HEK293 (cell line): ENCODE measurements around the gene PCDH8.

Experiments
- CTCF ChIA-PET: fragments of 350-600 bp; formaldehyde crosslinking; extraction: SDS; loops from one replicate; lab custom pipeline; 2021; ENCODE audit warnings: antibody characterized with exemption; lab: Yijun Ruan, JAX
- POLR2A ChIA-PET: fragments of 300-600 bp; formaldehyde crosslinking; extraction: SDS; loops from one replicate; lab custom pipeline; 2020; ENCODE audit warnings: antibody characterized with exemption, inconsistent platforms; lab: Yijun Ruan, JAX
- H3K27ac ChIP-seq: fragments of 200-500 bp; sonication (Bioruptor generic); 2 replicates; pipeline ENCODE4 v1.5.1; 2014; ENCODE audit warnings: low read depth, low read length, control low read depth, inconsistent platforms; ENCODE audit errors: extremely low read depth
- H3K36me3 ChIP-seq, 2 experiments: fragments of 200-500 bp in 1 of 2; sonication (Bioruptor generic) in 1 of 2; 1 replicate in 1 of 2; 2 replicates in 1 of 2; pipeline ENCODE4 v1.5.1; 2014 to 2017; ENCODE audit warnings: inconsistent platforms in 2 of 2, low read length in 2 of 2; ENCODE audit not compliant: control insufficient read depth in 2 of 2, insufficient read depth in 1 of 2
- H3K4me1 ChIP-seq: fragments of 200-500 bp; sonication (Bioruptor generic); 2 replicates; pipeline ENCODE4 v1.5.1; 2014; ENCODE audit warnings: mild to moderate bottlenecking, low read length, inconsistent platforms; ENCODE audit not compliant: control insufficient read depth, insufficient read depth
- H3K4me3 ChIP-seq: 2 replicates; pipeline ENCODE4 v1.5.1; 2011; ENCODE audit warnings: low read depth, mild to moderate bottlenecking, control low read depth, low read length, moderate library complexity
- H3K9me3 ChIP-seq: fragments of 200-500 bp; sonication (Bioruptor generic); 2 replicates; pipeline ENCODE4 v1.5.1; 2014; ENCODE audit warnings: low read depth, low read length, inconsistent platforms; ENCODE audit not compliant: control insufficient read depth, insufficient read depth
- KLF10 ChIP-seq: fragments of 450-650 bp; IDR thresholded peaks from 2 replicates; pipeline ENCODE4 v1.5.1; 2018; ENCODE audit warnings: missing biosample characterization, mild to moderate bottlenecking, missing genetic modification characterization
- KLF7 ChIP-seq: fragments of 450-650 bp; formaldehyde crosslinking; IDR thresholded peaks from 2 replicates; pipeline ENCODE4 v1.5.1; 2016; ENCODE audit warnings: missing biosample characterization, missing genetic modification characterization, borderline replicate concordance
- MZF1 ChIP-seq: fragments of 450-650 bp; formaldehyde crosslinking; IDR thresholded peaks from 2 replicates; pipeline ENCODE4 v1.5.1; 2017; ENCODE audit warnings: missing biosample characterization, missing genetic modification characterization, borderline replicate concordance
- ZFP37 ChIP-seq: fragments of 450-650 bp; formaldehyde crosslinking; IDR thresholded peaks from 2 replicates; pipeline ENCODE4 v1.5.1; 2016; ENCODE audit warnings: missing biosample characterization, missing genetic modification characterization
- ZNF169 ChIP-seq: fragments of 450-650 bp; formaldehyde crosslinking; IDR thresholded peaks from 2 replicates; pipeline ENCODE4 v1.5.1; 2016; ENCODE audit warnings: missing biosample characterization, missing genetic modification characterization
- ZNF214 ChIP-seq: fragments of 450-650 bp; formaldehyde crosslinking; IDR thresholded peaks from 2 replicates; pipeline ENCODE4 v1.5.1; 2017; ENCODE audit warnings: missing biosample characterization, mild to moderate bottlenecking, missing genetic modification characterization, borderline replicate concordance
- ZNF223 ChIP-seq: fragments of 450-650 bp; formaldehyde crosslinking; IDR thresholded peaks from 2 replicates; pipeline ENCODE4 v1.5.1; 2016; ENCODE audit warnings: missing biosample characterization, missing genetic modification characterization
- ZNF248 ChIP-seq: fragments of 450-650 bp; formaldehyde crosslinking; IDR thresholded peaks from 2 replicates; pipeline ENCODE4 v1.5.1; 2017; ENCODE audit warnings: missing biosample characterization, missing genetic modification characterization
- ZNF292 ChIP-seq: fragments of 450-650 bp; formaldehyde crosslinking; IDR thresholded peaks from 2 replicates; pipeline ENCODE4 v1.5.1; 2016; ENCODE audit warnings: low read depth, missing biosample characterization, missing genetic modification characterization, borderline replicate concordance
- ZNF324 ChIP-seq: fragments of 450-650 bp; formaldehyde crosslinking; IDR thresholded peaks from 2 replicates; pipeline ENCODE4 v1.5.1; 2016; ENCODE audit warnings: missing biosample characterization, missing genetic modification characterization
- ZNF48 ChIP-seq: fragments of 450-650 bp; formaldehyde crosslinking; IDR thresholded peaks from 2 replicates; pipeline ENCODE4 v1.5.1; 2016; ENCODE audit warnings: missing biosample characterization, missing genetic modification characterization
- ZNF558 ChIP-seq: fragments of 450-650 bp; formaldehyde crosslinking; IDR thresholded peaks from 2 replicates; pipeline ENCODE4 v1.5.1; 2016; ENCODE audit warnings: missing biosample characterization, missing genetic modification characterization
- ZNF560 ChIP-seq: fragments of 450-650 bp; formaldehyde crosslinking; IDR thresholded peaks from 2 replicates; pipeline ENCODE4 v1.5.1; 2017; ENCODE audit warnings: missing biosample characterization, missing genetic modification characterization, borderline replicate concordance
- ZNF776 ChIP-seq: fragments of 450-650 bp; formaldehyde crosslinking; IDR thresholded peaks from 2 replicates; pipeline ENCODE4 v1.5.0; 2017; ENCODE audit warnings: missing biosample characterization, missing genetic modification characterization, borderline replicate concordance
- ZNF791 ChIP-seq: fragments of 450-650 bp; formaldehyde crosslinking; IDR thresholded peaks from 2 replicates; pipeline ENCODE4 v1.5.1; 2016; ENCODE audit warnings: missing biosample characterization, missing genetic modification characterization
- ZXDB ChIP-seq: fragments of 450-650 bp; formaldehyde crosslinking; IDR thresholded peaks from 2 replicates; pipeline ENCODE4 v1.5.1; 2016; ENCODE audit warnings: missing biosample characterization, missing genetic modification characterization
- TF ChIP-seq, protein P1 (sequence below): fragments of 450-650 bp; formaldehyde crosslinking; IDR thresholded peaks from 2 replicates; pipeline ENCODE4 v1.5.1; 2016; ENCODE audit warnings: missing biosample characterization, missing genetic modification characterization, low read depth
- TF ChIP-seq, protein P2 (sequence below): fragments of 450-650 bp; formaldehyde crosslinking; IDR thresholded peaks from 2 replicates; pipeline ENCODE4 v1.5.1; 2016; ENCODE audit warnings: missing biosample characterization, missing genetic modification characterization
- TF ChIP-seq, protein P3 (sequence below): fragments of 450-650 bp; formaldehyde crosslinking; IDR thresholded peaks from 2 replicates; pipeline ENCODE4 v1.5.1; 2016; ENCODE audit warnings: missing biosample characterization, missing genetic modification characterization
- TF ChIP-seq, protein P4 (sequence below): fragments of 450-650 bp; formaldehyde crosslinking; IDR thresholded peaks from 2 replicates; pipeline ENCODE4 v1.5.1; 2017; ENCODE audit warnings: missing biosample characterization, missing genetic modification characterization
- TF ChIP-seq, protein P5 (sequence below): IDR thresholded peaks from 2 replicates; pipeline ENCODE4 v1.6.1; 2011; ENCODE audit warnings: mild to moderate bottlenecking, low read depth, low read length, borderline replicate concordance
- TF ChIP-seq, protein P6 (sequence below): fragments of 450-650 bp; formaldehyde crosslinking; IDR thresholded peaks from 2 replicates; pipeline ENCODE4 v1.5.1; 2016; ENCODE audit warnings: missing biosample characterization, missing genetic modification characterization, low read depth
- TF ChIP-seq, protein P7 (sequence below): fragments of 450-650 bp; formaldehyde crosslinking; IDR thresholded peaks from 2 replicates; pipeline ENCODE4 v1.5.1; 2016; ENCODE audit warnings: missing biosample characterization, missing genetic modification characterization

Gene PCDH8

DNA sequence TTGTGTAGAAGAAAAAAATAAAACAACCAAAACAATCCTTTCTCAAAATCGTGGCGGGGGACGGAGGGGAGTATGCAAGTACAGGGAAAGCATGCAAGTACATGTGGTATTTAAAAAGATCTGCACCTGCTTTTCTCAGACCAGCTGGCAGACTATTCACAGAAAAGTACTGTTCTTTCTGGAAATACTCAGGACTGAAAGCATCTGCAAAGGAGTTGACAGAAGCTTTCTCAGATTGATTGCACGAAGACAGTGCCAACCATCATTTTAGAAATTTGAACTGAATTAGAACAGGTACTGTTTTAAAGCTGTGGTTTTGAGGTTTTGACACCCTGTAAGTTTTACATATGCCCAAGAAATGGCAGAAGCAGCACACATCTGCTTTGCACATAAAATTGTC, 19.8 kb upstream of the PCDH8 start:
- no peak overlapping the region for H3K4me3 ChIP-seq
- H3K36me3 ChIP-seq: no peaks in the 10 kb centered on the region
- no peak for TF ChIP-seq ZNF292 (tag by site-specific recombination)
- TF ChIP-seq, protein P1, sequence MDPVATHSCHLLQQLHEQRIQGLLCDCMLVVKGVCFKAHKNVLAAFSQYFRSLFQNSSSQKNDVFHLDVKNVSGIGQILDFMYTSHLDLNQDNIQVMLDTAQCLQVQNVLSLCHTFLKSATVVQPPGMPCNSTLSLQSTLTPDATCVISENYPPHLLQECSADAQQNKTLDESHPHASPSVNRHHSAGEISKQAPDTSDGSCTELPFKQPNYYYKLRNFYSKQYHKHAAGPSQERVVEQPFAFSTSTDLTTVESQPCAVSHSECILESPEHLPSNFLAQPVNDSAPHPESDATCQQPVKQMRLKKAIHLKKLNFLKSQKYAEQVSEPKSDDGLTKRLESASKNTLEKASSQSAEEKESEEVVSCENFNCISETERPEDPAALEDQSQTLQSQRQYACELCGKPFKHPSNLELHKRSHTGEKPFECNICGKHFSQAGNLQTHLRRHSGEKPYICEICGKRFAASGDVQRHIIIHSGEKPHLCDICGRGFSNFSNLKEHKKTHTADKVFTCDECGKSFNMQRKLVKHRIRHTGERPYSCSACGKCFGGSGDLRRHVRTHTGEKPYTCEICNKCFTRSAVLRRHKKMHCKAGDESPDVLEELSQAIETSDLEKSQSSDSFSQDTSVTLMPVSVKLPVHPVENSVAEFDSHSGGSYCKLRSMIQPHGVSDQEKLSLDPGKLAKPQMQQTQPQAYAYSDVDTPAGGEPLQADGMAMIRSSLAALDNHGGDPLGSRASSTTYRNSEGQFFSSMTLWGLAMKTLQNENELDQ (tag by site-specific recombination): no peak
- no peak for TF ChIP-seq ZNF324 (tag by site-specific recombination)
- TF ChIP-seq ZNF169 (tag by site-specific recombination): no peak
- no peak for TF ChIP-seq ZNF776 (tag by site-specific recombination)
- TF ChIP-seq, protein P2, sequence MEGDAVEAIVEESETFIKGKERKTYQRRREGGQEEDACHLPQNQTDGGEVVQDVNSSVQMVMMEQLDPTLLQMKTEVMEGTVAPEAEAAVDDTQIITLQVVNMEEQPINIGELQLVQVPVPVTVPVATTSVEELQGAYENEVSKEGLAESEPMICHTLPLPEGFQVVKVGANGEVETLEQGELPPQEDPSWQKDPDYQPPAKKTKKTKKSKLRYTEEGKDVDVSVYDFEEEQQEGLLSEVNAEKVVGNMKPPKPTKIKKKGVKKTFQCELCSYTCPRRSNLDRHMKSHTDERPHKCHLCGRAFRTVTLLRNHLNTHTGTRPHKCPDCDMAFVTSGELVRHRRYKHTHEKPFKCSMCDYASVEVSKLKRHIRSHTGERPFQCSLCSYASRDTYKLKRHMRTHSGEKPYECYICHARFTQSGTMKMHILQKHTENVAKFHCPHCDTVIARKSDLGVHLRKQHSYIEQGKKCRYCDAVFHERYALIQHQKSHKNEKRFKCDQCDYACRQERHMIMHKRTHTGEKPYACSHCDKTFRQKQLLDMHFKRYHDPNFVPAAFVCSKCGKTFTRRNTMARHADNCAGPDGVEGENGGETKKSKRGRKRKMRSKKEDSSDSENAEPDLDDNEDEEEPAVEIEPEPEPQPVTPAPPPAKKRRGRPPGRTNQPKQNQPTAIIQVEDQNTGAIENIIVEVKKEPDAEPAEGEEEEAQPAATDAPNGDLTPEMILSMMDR (tag by site-specific recombination): no peak
- no peak for TF ChIP-seq ZNF48
- TF ChIP-seq ZNF560 (tag by site-specific recombination): no peak
- no peak for TF ChIP-seq ZNF214 (tag by site-specific recombination)
- TF ChIP-seq ZNF558 (tag by site-specific recombination): no peak
- no peak for TF ChIP-seq ZNF791 (tag by site-specific recombination)
- no peak for TF ChIP-seq MZF1 (tag by site-specific recombination)
- no peak for TF ChIP-seq ZXDB
- TF ChIP-seq, protein P3, sequence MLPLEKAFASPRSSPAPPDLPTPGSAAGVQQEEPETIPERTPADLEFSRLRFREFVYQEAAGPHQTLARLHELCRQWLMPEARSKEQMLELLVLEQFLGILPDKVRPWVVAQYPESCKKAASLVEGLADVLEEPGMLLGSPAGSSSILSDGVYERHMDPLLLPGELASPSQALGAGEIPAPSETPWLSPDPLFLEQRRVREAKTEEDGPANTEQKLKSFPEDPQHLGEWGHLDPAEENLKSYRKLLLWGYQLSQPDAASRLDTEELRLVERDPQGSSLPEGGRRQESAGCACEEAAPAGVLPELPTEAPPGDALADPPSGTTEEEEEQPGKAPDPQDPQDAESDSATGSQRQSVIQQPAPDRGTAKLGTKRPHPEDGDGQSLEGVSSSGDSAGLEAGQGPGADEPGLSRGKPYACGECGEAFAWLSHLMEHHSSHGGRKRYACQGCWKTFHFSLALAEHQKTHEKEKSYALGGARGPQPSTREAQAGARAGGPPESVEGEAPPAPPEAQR (tag by site-specific recombination): no peak
- no peak for TF ChIP-seq ZNF248
- TF ChIP-seq, protein P4, sequence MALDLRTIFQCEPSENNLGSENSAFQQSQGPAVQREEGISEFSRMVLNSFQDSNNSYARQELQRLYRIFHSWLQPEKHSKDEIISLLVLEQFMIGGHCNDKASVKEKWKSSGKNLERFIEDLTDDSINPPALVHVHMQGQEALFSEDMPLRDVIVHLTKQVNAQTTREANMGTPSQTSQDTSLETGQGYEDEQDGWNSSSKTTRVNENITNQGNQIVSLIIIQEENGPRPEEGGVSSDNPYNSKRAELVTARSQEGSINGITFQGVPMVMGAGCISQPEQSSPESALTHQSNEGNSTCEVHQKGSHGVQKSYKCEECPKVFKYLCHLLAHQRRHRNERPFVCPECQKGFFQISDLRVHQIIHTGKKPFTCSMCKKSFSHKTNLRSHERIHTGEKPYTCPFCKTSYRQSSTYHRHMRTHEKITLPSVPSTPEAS: no peak
- ChIA-PET CTCF (interaction anchor here (1.0 kb wide), 2 partner anchors 11 to 99 kb away, joined by 3 to 4 read pairs; no protein-coding TSS in a partner anchor), POLR2A (no interaction called here)
- H3K27ac ChIP-seq: no peak overlapping the region
- no peaks in the 10 kb centered on the region for H3K9me3 ChIP-seq
- H3K4me1 ChIP-seq: no peaks in the 10 kb centered on the region

DNA sequence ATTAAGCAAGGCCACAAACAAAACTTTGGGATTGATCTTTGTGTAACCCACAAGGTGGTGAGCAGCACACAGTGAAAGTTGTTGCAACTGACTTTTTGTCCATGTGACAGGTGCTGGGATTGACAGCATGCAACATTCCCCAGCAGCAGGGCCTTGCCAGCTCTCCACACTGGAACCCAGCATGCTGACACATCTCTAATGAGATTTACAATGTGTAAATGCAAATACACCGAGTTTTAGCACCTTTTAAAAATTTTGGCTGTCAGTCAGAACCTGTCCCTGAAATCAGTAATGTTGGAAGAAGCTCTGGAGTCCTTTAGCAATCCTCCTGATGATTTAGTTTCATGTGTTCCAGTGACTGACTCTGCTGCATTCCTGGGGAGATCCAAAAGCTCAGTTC, 16.5 kb upstream of the PCDH8 start:
- no peaks in the 10 kb centered on the region for H3K4me1 ChIP-seq
- H3K4me3 ChIP-seq: no peak overlapping the region
- no peak overlapping the region for H3K27ac ChIP-seq
- CTCF ChIA-PET: interaction anchor here (0.8 to 1.3 kb wide), 3 partner anchors 33 to 287 kb away, joined by 3 read pairs; no protein-coding TSS in a partner anchor
- POLR2A ChIA-PET: no interaction called here
- no peaks in the 10 kb centered on the region for H3K36me3 ChIP-seq
- no peaks in the 10 kb centered on the region for H3K9me3 ChIP-seq
- TF ChIP-seq, protein P5, sequence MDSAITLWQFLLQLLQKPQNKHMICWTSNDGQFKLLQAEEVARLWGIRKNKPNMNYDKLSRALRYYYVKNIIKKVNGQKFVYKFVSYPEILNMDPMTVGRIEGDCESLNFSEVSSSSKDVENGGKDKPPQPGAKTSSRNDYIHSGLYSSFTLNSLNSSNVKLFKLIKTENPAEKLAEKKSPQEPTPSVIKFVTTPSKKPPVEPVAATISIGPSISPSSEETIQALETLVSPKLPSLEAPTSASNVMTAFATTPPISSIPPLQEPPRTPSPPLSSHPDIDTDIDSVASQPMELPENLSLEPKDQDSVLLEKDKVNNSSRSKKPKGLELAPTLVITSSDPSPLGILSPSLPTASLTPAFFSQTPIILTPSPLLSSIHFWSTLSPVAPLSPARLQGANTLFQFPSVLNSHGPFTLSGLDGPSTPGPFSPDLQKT: no peak
- TF ChIP-seq ZNF223 (tag by site-specific recombination) (no peak), KLF10 (tag by site-specific recombination) (no peak), ZFP37 (tag by site-specific recombination) (no peak), KLF7 (tag by site-specific recombination) (no peak)
- TF ChIP-seq, protein P6, sequence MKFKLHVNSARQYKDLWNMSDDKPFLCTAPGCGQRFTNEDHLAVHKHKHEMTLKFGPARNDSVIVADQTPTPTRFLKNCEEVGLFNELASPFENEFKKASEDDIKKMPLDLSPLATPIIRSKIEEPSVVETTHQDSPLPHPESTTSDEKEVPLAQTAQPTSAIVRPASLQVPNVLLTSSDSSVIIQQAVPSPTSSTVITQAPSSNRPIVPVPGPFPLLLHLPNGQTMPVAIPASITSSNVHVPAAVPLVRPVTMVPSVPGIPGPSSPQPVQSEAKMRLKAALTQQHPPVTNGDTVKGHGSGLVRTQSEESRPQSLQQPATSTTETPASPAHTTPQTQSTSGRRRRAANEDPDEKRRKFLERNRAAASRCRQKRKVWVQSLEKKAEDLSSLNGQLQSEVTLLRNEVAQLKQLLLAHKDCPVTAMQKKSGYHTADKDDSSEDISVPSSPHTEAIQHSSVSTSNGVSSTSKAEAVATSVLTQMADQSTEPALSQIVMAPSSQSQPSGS (tag by site-specific recombination): no peak
- TF ChIP-seq, protein P7, sequence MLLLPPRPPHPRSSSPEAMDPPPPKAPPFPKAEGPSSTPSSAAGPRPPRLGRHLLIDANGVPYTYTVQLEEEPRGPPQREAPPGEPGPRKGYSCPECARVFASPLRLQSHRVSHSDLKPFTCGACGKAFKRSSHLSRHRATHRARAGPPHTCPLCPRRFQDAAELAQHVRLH (tag by site-specific recombination): no peak
